ENCODE results near the gene OSBPL7. TPM values are rescaled to one million over a fixed set of nuclear protein-coding genes. Genes with fewer than 3 reads are reported as not detected.

Gene OSBPL7
- total and polyA plus RNA-seq, 2 of the 13 experiments (the other 11 are each of a cell fraction or from before 2014, with no cell fraction given): 4.7 to 6.6 TPM

GRCh38 chr17:47821424-47822391, at the start of gene OSBPL7 (continued):
- peak; percentile 83 for TF ChIP-seq ZNF687 (CRISPR knock-in tag; IDR thresholded peaks at IDR 0.05)
- TF ChIP-seq KLF11 (CRISPR knock-in tag; IDR thresholded peaks at IDR 0.05): no peak
- no peak for TF ChIP-seq ZNF781 (CRISPR knock-in tag; IDR thresholded peaks at IDR 0.05; ENCODE audit: borderline replicate concordance, not compliant biosample characterization)
- TF ChIP-seq, protein P1, sequence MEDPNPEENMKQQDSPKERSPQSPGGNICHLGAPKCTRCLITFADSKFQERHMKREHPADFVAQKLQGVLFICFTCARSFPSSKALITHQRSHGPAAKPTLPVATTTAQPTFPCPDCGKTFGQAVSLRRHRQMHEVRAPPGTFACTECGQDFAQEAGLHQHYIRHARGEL (CRISPR knock-in tag; IDR thresholded peaks at IDR 0.05): no peak
- no peak for TF ChIP-seq ZSCAN29 (CRISPR knock-in tag; conservative IDR thresholded peaks at IDR 0.05)
- no peak for TF ChIP-seq MAF1 (CRISPR knock-in tag; IDR thresholded peaks at IDR 0.05; ENCODE audit: borderline replicate concordance)
- no peak for TF ChIP-seq ZNF800 (CRISPR knock-in tag; IDR thresholded peaks at IDR 0.05)
- no peak for TF ChIP-seq MAFF (IDR thresholded peaks at IDR 0.05; ENCODE audit: low read depth, low read length)
- TF ChIP-seq ZNF44 (CRISPR knock-in tag; IDR thresholded peaks at IDR 0.05): no peak
- TF ChIP-seq ZNF513 (CRISPR knock-in tag; conservative IDR thresholded peaks at IDR 0.05): no peak
- TF ChIP-seq ZNF839 (CRISPR knock-in tag; IDR thresholded peaks at IDR 0.05; ENCODE audit: borderline replicate concordance): no peak
- TF ChIP-seq, protein P2, sequence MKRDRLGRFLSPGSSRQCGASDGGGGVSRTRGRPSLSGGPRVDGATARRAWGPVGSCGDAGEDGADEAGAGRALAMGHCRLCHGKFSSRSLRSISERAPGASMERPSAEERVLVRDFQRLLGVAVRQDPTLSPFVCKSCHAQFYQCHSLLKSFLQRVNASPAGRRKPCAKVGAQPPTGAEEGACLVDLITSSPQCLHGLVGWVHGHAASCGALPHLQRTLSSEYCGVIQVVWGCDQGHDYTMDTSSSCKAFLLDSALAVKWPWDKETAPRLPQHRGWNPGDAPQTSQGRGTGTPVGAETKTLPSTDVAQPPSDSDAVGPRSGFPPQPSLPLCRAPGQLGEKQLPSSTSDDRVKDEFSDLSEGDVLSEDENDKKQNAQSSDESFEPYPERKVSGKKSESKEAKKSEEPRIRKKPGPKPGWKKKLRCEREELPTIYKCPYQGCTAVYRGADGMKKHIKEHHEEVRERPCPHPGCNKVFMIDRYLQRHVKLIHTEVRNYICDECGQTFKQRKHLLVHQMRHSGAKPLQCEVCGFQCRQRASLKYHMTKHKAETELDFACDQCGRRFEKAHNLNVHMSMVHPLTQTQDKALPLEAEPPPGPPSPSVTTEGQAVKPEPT (CRISPR knock-in tag; IDR thresholded peaks at IDR 0.05; ENCODE audit: low read depth): no peak
- TF ChIP-seq ZBTB42 (CRISPR knock-in tag; IDR thresholded peaks at IDR 0.05): no peak
- TF ChIP-seq ZNF331 (CRISPR knock-in tag; IDR thresholded peaks at IDR 0.05): peak; percentile 85
- TF ChIP-seq, protein P3, sequence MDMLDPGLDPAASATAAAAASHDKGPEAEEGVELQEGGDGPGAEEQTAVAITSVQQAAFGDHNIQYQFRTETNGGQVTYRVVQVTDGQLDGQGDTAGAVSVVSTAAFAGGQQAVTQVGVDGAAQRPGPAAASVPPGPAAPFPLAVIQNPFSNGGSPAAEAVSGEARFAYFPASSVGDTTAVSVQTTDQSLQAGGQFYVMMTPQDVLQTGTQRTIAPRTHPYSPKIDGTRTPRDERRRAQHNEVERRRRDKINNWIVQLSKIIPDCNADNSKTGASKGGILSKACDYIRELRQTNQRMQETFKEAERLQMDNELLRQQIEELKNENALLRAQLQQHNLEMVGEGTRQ (IDR thresholded peaks at IDR 0.05; ENCODE audit: low read depth, low read length): no peak
- TF ChIP-seq, protein P3 (CRISPR knock-in tag; IDR thresholded peaks at IDR 0.05; ENCODE audit: borderline replicate concordance): no peak

All from HepG2 (cell line).